Stimulated activated CD8-positive, alpha-beta memory T cell treated with anti-CD3 and anti-CD28 coated beads, Interleukin-12 subunit alpha, Interleukin-12 subunit beta, amount 100 ng/mL, for 4 hours (primary cell): ENCODE results near the gene SEZ6L2.
"Not testable (repeated sequence)": the region's sequence is repeated elsewhere in the genome, so short reads cannot be mapped to it uniquely, and the experiment has no call there.

ENCODE experiments used
- DNase-seq: peaks from one replicate; pipeline ENCODE4 v3.0.0-alpha.2; 2020; ENCODE audit warnings: low read depth

The SEZ6L2 gene

GRCh38 chr16:29857133-29857760 is 42.1 kb downstream of the SEZ6L2 start:
- no peak for DNase-seq

GRCh38 chr16:29854520-29855100 is 44.7 kb downstream of the SEZ6L2 start:
- no peak for DNase-seq

GRCh38 chr16:29852654-29853053 is 46.7 kb downstream of the SEZ6L2 start:
- no peak for DNase-seq

GRCh38 chr16:29850998-29851397 is 48.4 kb downstream of the SEZ6L2 start:
- no peak for DNase-seq

GRCh38 chr16:29849505-29849904 is 49.8 kb downstream of the SEZ6L2 start:
- no peak for DNase-seq

GRCh38 chr16:29848420-29849297 is 50.7 kb downstream of the SEZ6L2 start:
- peak; percentile 60 for DNase-seq

GRCh38 chr16:29845656-29846055 is 53.7 kb downstream of the SEZ6L2 start:
- no peak for DNase-seq

GRCh38 chr16:29844575-29845331 is 54.6 kb downstream of the SEZ6L2 start:
- no peak for DNase-seq

GRCh38 chr16:29843931-29844330 is 55.4 kb downstream of the SEZ6L2 start:
- no peak for DNase-seq

- DNase-seq, result no peak
Observed at GRCh38 chr16:29842732-29843346, 56.5 kb downstream of the SEZ6L2 start.

- DNase-seq, result no peak
Observed at GRCh38 chr16:29841631-29842030, 57.7 kb downstream of the SEZ6L2 start.

- DNase-seq, result no peak
Observed at GRCh38 chr16:29840240-29840639, 59.1 kb downstream of the SEZ6L2 start.

- DNase-seq, result no peak
Observed at GRCh38 chr16:29839822-29840221, 59.5 kb downstream of the SEZ6L2 start.

- no peak for DNase-seq
Observed at GRCh38 chr16:29837841-29838240, 61.5 kb downstream of the SEZ6L2 start.

GRCh38 chr16:29836623-29837022 is 62.7 kb downstream of the SEZ6L2 start:
- DNase-seq, result no peak

- no peak for DNase-seq
Observed at GRCh38 chr16:29835926-29836325, 63.4 kb downstream of the SEZ6L2 start.

GRCh38 chr16:29834079-29834478 is 65.3 kb downstream of the SEZ6L2 start:
- DNase-seq, result no peak

GRCh38 chr16:29833219-29833618 is 66.1 kb downstream of the SEZ6L2 start:
- DNase-seq, result not testable (repeated sequence)

- DNase-seq, result no peak
Observed at GRCh38 chr16:29831490-29831889, 67.9 kb downstream of the SEZ6L2 start.

- DNase-seq, result no peak
Observed at GRCh38 chr16:29830774-29831173, 68.6 kb downstream of the SEZ6L2 start.

GRCh38 chr16:29826342-29826695 is 73.0 kb downstream of the SEZ6L2 start:
- DNase-seq, result no peak
